Liver (tissue), 9 donors: Measurements from ENCODE around the gene CFP. TPM values are rescaled to one million over a fixed set of nuclear protein-coding genes. Genes with fewer than 3 reads are reported as not detected.
A peak's percentile ranks its signal among the peaks of the same experiment; 100 is the strongest.

Source experiments
- DNase-seq: peaks from one replicate; pipeline ENCODE4 v3.0.0-alpha.2; 2017; ENCODE audit warnings: low spot score
- H3K27ac ChIP-seq, 2 donors: one replicate each; pipeline ENCODE4 v1.7.0; 2013; ENCODE audit warnings: inconsistent platforms in 2 of 2, low read length in 2 of 2, control low read depth in 1 of 2, low read depth in 1 of 2, mild to moderate bottlenecking in 1 of 2
- H3K27me3 ChIP-seq, 4 donors: one replicate each; pipeline versions ENCODE4 v1.6.1 to v1.7.0; 2013; ENCODE audit warnings: low read length in 3 of 4, inconsistent platforms in 1 of 4, mild to moderate bottlenecking in 1 of 4, moderate library complexity in 1 of 4; ENCODE audit not compliant: control insufficient read depth in 4 of 4, insufficient read depth in 4 of 4
- H3K36me3 ChIP-seq, 4 donors: one replicate each; pipeline versions ENCODE4 v1.6.1 to v1.7.0; 2013; ENCODE audit warnings: low read length in 3 of 4, mild to moderate bottlenecking in 3 of 4, low read depth in 1 of 4, moderate library complexity in 1 of 4; ENCODE audit not compliant: control insufficient read depth in 4 of 4, insufficient read depth in 3 of 4
- H3K4me1 ChIP-seq, 4 donors: one replicate each; pipeline versions ENCODE4 v1.6.1 to v1.7.0; 2013; ENCODE audit warnings: low read length in 3 of 4, mild to moderate bottlenecking in 3 of 4, moderate library complexity in 1 of 4; ENCODE audit not compliant: control insufficient read depth in 4 of 4, insufficient read depth in 4 of 4
- H3K4me3 ChIP-seq, 3 donors: one replicate each; pipeline versions ENCODE4 v1.6.1 to v1.7.0; 2013; ENCODE audit warnings: low read length in 3 of 3, control low read depth in 1 of 3, low read depth in 1 of 3, mild to moderate bottlenecking in 1 of 3
- H3K9ac ChIP-seq, 2 donors: one replicate each; pipeline ENCODE4 v1.7.0; 2013; ENCODE audit warnings: low read length in 2 of 2, mild to moderate bottlenecking in 2 of 2, moderate library complexity in 2 of 2, control low read depth in 1 of 2, low read depth in 1 of 2
- H3K9me3 ChIP-seq, 4 donors: one replicate each; pipeline versions ENCODE4 v1.6.1 to v1.7.0; 2013; ENCODE audit warnings: low read length in 3 of 4; ENCODE audit not compliant: control insufficient read depth in 4 of 4
- EGR1 ChIP-seq, 2 donors: IDR thresholded peaks; 2 replicates each; pipeline ENCODE4 v1.6.1; 2016 to 2018; ENCODE audit warnings: antibody characterized with exemption in 2 of 2, low read depth in 2 of 2
- FOXA2 ChIP-seq: IDR thresholded peaks from 2 replicates; pipeline ENCODE4 v1.6.1; 2016; ENCODE audit warnings: antibody characterized with exemption
- HNF4A ChIP-seq, 2 donors: conservative IDR thresholded peaks; 2 replicates each; pipeline ENCODE4 v1.6.1; 2016; ENCODE audit warnings: antibody characterized with exemption in 2 of 2, mild to moderate bottlenecking in 2 of 2
- HNF4G ChIP-seq: IDR thresholded peaks from 2 replicates; pipeline ENCODE4 v1.6.1; 2016; ENCODE audit warnings: antibody characterized with exemption
- JUND ChIP-seq, 2 donors: IDR thresholded peaks; 2 replicates each; pipeline ENCODE4 v1.6.1; 2016; ENCODE audit warnings: antibody characterized with exemption in 2 of 2
- NR2F2 ChIP-seq: IDR thresholded peaks from 2 replicates; pipeline ENCODE4 v1.6.1; 2016; ENCODE audit warnings: antibody characterized with exemption
- RAD21 ChIP-seq, 2 donors: IDR thresholded peaks; 2 replicates each; pipeline ENCODE4 v1.6.1; 2016; ENCODE audit warnings: antibody characterized with exemption in 2 of 2, mild to moderate bottlenecking in 2 of 2
- REST ChIP-seq: IDR thresholded peaks from 2 replicates; pipeline ENCODE4 v1.6.1; 2016; ENCODE audit warnings: antibody characterized with exemption, mild to moderate bottlenecking
- SP1 ChIP-seq: IDR thresholded peaks from 2 replicates; pipeline ENCODE4 v1.6.1; 2018; ENCODE audit warnings: antibody characterized with exemption, mild to moderate bottlenecking
- TAF1 ChIP-seq: conservative IDR thresholded peaks from 2 replicates; pipeline ENCODE4 v1.6.1; 2016; ENCODE audit warnings: antibody characterized with exemption, mild to moderate bottlenecking
- YY1 ChIP-seq: IDR thresholded peaks from 2 replicates; pipeline ENCODE4 v1.6.1; 2016; ENCODE audit warnings: antibody characterized with exemption, mild to moderate bottlenecking
- ZBTB33 ChIP-seq: IDR thresholded peaks from 2 replicates; pipeline ENCODE4 v1.6.1; 2016; ENCODE audit warnings: antibody characterized with exemption
- WGBS: extraction: QIAGEN DNeasy Blood & Tissue Kit; methylation state at CpG from one replicate; pipeline ENCODE4 v1.1.7; 2013; 5-methylcytosine and 5-hydroxymethylcytosine counted together
- polyA plus RNA-seq, 2 donors: library from polyadenylated mRNA; stranded (reverse) in 1 of 2; unstranded in 1 of 2; fragments of 200-250 nt in 1 of 2; fragments of >200 nt in 1 of 2; fragmentation: Nextera tagmentation in 1 of 2; extraction: Ambion mirVana in 1 of 2; gene quantifications; one replicate each; pipeline versions ENCODE4 v1.2.1 to v1.2.3, GENCODE V29; 2013 to 2015
- total RNA-seq, 2 donors: library from RNA; depleted of rRNA; stranded (reverse); fragments of >200 nt; gene quantifications; one replicate each; pipeline ENCODE4 v1.2.3, GENCODE V29; 2014
- TF ChIP-seq, protein P1 (sequence below): IDR thresholded peaks from 2 replicates; pipeline ENCODE4 v1.6.1; 2016; ENCODE audit warnings: antibody characterized with exemption
- donor health status: healthy.
- donor health status: healthy.
- donor health status: healthy.
- donor health status: healthy.
- donor health status: healthy.

CFP gene
- total and polyA plus RNA-seq, 4 donors, result 10.0 to 26.0 (median 16.6) TPM

- H3K9me3 ChIP-seq, result no peaks in the 10 kb centered on the region
- H3K4me1 ChIP-seq, result peaks cover 7 to 42% (median 16%) of the 10 kb centered on the region in 4 donors
- peak overlapping the region; percentile 94 to 98 for H3K27ac ChIP-seq
- peaks cover 0 to 7% (median 2%) of the 10 kb centered on the region in 4 donors for H3K36me3 ChIP-seq
- H3K27me3 ChIP-seq, result no peaks in the 10 kb centered on the region
- peak overlapping the region in 1 of 2 donors; percentile 58 for H3K9ac ChIP-seq
- no peak for DNase-seq
- TF ChIP-seq HNF4G, result no peak
- TF ChIP-seq REST, result no peak
- no peak for TF ChIP-seq HNF4A (conservative IDR thresholded peaks at IDR 0.05)
- no peak for TF ChIP-seq ZBTB33
- no peak for TF ChIP-seq YY1
- no peak for TF ChIP-seq EGR1 (IDR thresholded peaks at IDR 0.05; ENCODE audit: low read depth in 2 of 2)
- TF ChIP-seq, protein P1, sequence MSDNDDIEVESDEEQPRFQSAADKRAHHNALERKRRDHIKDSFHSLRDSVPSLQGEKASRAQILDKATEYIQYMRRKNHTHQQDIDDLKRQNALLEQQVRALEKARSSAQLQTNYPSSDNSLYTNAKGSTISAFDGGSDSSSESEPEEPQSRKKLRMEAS, result no peak
- TF ChIP-seq FOXA2, result no peak
- TF ChIP-seq RAD21 (IDR thresholded peaks at IDR 0.05), result no peak
- no peak for TF ChIP-seq NR2F2
- TF ChIP-seq JUND (IDR thresholded peaks at IDR 0.05), result no peak
- 9% methylated on average over 8 of the region's 8 CpGs for WGBS
- H3K4me3 ChIP-seq, result peak overlapping the region; percentile 61 to 75 (median 73)
Observed at GRCh38 chrX:47649271-47649670, 19.5 kb upstream of the CFP start.

DNA sequence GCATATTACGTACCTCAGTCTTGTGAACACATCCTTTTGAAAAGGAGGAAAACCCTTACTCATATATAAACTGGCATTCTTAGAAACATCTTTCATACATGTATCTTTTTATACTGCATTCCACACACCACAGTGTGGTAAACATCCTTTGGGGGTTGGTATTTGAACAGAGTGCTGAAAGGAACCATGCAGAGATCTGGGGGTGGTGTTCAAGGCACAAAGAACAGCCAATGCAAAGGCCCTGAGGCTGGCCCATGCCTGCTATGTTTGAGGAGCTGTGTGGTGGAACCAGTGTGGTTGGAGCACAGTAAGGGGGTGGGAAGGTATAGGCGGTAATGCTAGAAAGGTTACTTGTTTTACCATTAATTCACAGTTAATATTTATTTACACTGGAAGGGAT, 18.6 kb upstream of the CFP start:
- Histone ChIP-seq H3K4me3 (no peak overlapping the region), H3K4me1 (peaks cover 4 to 49% (median 18%) of the 10 kb centered on the region in 4 donors), H3K27ac (peak overlapping the region in 1 of 2 donors; percentile 98), H3K27me3 (no peaks in the 10 kb centered on the region), H3K9ac (peak overlapping the region in 1 of 2 donors; percentile 14), H3K36me3 (peaks cover 0 to 4% (median 0%) of the 10 kb centered on the region in 4 donors), H3K9me3 (no peaks in the 10 kb centered on the region)
- 82% methylated on average over 2 of the region's 2 CpGs for WGBS
- no peak for DNase-seq
- TF ChIP-seq REST, result no peak
- TF ChIP-seq YY1, result no peak
- no peak for TF ChIP-seq TAF1
- no peak for TF ChIP-seq ZBTB33
- TF ChIP-seq SP1, result no peak
